DOHH2 (cell line): ENCODE measurements around the gene SPRR4.

Experiments
- H3F3A ChIP-seq: fragments of 200-600 bp; sonication (generic), shearing (Covaris generic); 2 replicates; pipeline ENCODE4 v1.6.0; 2016; ENCODE audit warnings: antibody characterized with exemption, mild to moderate bottlenecking; ENCODE audit not compliant: control insufficient read depth, insufficient read depth
- H3K27ac ChIP-seq: fragments of 200-600 bp; sonication (generic); 2 replicates; pipeline ENCODE4 v1.5.1; 2014; ENCODE audit warnings: low read depth, mild to moderate bottlenecking, low read length, moderate library complexity
- H3K27me3 ChIP-seq: fragments of 200-600 bp; sonication (generic); 2 replicates; pipeline ENCODE4 v1.6.1; 2014; ENCODE audit warnings: mild to moderate bottlenecking, low read length, mixed read lengths; ENCODE audit not compliant: control insufficient read depth
- H3K36me3 ChIP-seq: fragments of 200-600 bp; sonication (generic); 2 replicates; pipeline ENCODE4 v1.6.1; 2014; ENCODE audit warnings: mild to moderate bottlenecking, low read length, moderate library complexity, mixed read lengths; ENCODE audit not compliant: control insufficient read depth
- H3K4me1 ChIP-seq: fragments of 200-600 bp; sonication (generic); 2 replicates; pipeline ENCODE4 v1.6.1; 2014; ENCODE audit warnings: mild to moderate bottlenecking, low read length, mixed read lengths; ENCODE audit not compliant: control insufficient read depth
- H3K4me2 ChIP-seq: fragments of 200-600 bp; sonication (generic); 2 replicates; pipeline ENCODE4 v1.6.0; 2014; ENCODE audit warnings: mild to moderate bottlenecking, low read length, moderate library complexity
- H3K4me3 ChIP-seq: fragments of 200-600 bp; sonication (generic); 2 replicates; pipeline ENCODE4 v1.5.1; 2014; ENCODE audit warnings: mild to moderate bottlenecking, low read length, mixed read lengths
- H3K79me2 ChIP-seq: fragments of 200-600 bp; sonication (generic); 2 replicates; pipeline ENCODE4 v1.6.1; 2014; ENCODE audit warnings: mild to moderate bottlenecking, low read length, mixed read lengths; ENCODE audit not compliant: control insufficient read depth
- H3K9me2 ChIP-seq: fragments of 200-600 bp; sonication (generic); replicated peaks from 2 replicates; pipeline ENCODE4 v1.6.1; 2014; ENCODE audit warnings: mild to moderate bottlenecking, low read length, mixed read lengths; ENCODE audit not compliant: control insufficient read depth
- H3K9me3 ChIP-seq: fragments of 200-600 bp; sonication (generic); 2 replicates; pipeline ENCODE4 v1.6.1; 2014; ENCODE audit warnings: antibody characterized with exemption, low read length, mixed read lengths; ENCODE audit not compliant: control insufficient read depth, insufficient read depth
- H4K20me1 ChIP-seq: fragments of 200-600 bp; sonication (generic); 2 replicates; pipeline ENCODE4 v1.6.0; 2014; ENCODE audit warnings: low read depth, mild to moderate bottlenecking, antibody characterized with exemption, low read length, moderate library complexity; ENCODE audit not compliant: control insufficient read depth, insufficient read depth
- EZH2phosphoT487 ChIP-seq: fragments of 200-600 bp; sonication (generic); IDR thresholded peaks from 2 replicates; pipeline ENCODE4 v1.6.1; 2017; ENCODE audit warnings: borderline replicate concordance, mild to moderate bottlenecking, antibody characterized with exemption, low read length, moderate library complexity, mixed read lengths
- TF ChIP-seq, protein P1 (sequence below): fragments of 200-600 bp; sonication (generic); IDR thresholded peaks from one replicate; pipeline ENCODE4 v1.5.1; 2014; ENCODE audit warnings: antibody characterized with exemption, mild to moderate bottlenecking, low read depth, low read length; ENCODE audit not compliant: poor library complexity, severe bottlenecking

Gene SPRR4, protein sequence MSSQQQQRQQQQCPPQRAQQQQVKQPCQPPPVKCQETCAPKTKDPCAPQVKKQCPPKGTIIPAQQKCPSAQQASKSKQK

DNA sequence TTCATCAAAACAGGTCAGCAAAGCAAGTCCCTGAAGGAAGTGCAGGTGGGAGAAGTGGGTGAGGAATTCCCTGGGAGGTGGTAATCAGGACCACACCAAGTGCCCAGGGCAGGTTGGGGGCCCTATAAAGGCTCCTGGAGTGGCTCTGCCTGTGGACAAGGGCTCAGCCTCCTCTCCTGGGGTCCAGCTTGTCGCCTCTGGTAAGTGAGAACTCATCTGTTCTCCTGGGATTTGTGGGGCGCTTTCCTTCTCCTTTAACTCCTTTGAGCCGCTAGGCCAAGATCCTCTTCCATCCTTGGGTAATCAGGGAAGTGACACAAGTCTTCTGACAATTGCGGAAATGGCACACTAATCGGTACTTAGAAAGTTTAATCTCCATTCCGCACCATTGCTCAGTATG is at the start of gene SPRR4:
SPRR4 (plus strand) TSS at position 154 of the 400 bp plus-strand sequence. CDS start 1,243 bp downstream, outside the sequence.
- Histone ChIP-seq H3K9me3 (no peaks in the 10 kb centered on the region), H3K36me3 (no peaks in the 10 kb centered on the region), H3K9me2 (no peaks in the 10 kb centered on the region), H3K79me2 (no peaks in the 10 kb centered on the region), H3F3A (no peaks in the 10 kb centered on the region), H4K20me1 (no peaks in the 10 kb centered on the region), H3K27ac (no peak within 1 kb of the TSS), H3K4me2 (no peak within 1 kb of the TSS), H3K4me1 (no peaks in the 10 kb centered on the region), H3K4me3 (no peak within 1 kb of the TSS), H3K27me3 (peaks cover 9% of the 10 kb centered on the region; the same call in 1 of the 2 replicates)
- TF ChIP-seq, protein P1, sequence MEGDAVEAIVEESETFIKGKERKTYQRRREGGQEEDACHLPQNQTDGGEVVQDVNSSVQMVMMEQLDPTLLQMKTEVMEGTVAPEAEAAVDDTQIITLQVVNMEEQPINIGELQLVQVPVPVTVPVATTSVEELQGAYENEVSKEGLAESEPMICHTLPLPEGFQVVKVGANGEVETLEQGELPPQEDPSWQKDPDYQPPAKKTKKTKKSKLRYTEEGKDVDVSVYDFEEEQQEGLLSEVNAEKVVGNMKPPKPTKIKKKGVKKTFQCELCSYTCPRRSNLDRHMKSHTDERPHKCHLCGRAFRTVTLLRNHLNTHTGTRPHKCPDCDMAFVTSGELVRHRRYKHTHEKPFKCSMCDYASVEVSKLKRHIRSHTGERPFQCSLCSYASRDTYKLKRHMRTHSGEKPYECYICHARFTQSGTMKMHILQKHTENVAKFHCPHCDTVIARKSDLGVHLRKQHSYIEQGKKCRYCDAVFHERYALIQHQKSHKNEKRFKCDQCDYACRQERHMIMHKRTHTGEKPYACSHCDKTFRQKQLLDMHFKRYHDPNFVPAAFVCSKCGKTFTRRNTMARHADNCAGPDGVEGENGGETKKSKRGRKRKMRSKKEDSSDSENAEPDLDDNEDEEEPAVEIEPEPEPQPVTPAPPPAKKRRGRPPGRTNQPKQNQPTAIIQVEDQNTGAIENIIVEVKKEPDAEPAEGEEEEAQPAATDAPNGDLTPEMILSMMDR, result no peak
- no peak for TF ChIP-seq EZH2phosphoT487

DNA sequence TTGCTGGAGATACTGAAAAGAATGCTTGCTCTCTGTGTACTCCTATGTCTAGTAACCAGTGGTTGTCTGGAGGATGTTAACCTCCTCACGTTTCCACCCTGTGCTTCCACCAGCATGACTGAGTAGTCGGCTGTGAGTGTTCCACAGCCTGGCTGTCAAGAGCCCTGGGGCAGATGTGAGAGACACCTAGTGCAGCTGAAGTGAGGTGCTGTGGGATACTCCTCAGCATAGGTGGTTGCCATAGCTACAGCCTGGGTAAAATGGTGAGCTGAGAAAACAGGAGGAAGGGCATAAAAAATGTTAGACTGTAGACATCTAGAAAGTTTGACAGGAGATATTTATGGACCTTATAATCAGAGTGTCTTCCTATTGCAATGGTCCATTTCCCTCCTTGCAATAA is 46.3 kb upstream of the SPRR4 start:
- Histone ChIP-seq H3K9me3 (no peaks in the 10 kb centered on the region), H3K36me3 (no peaks in the 10 kb centered on the region), H3F3A (no peaks in the 10 kb centered on the region), H3K4me3 (no peak overlapping the region), H3K79me2 (no peaks in the 10 kb centered on the region), H3K9me2 (no peaks in the 10 kb centered on the region), H3K27ac (no peak overlapping the region), H4K20me1 (no peaks in the 10 kb centered on the region), H3K4me2 (no peak overlapping the region), H3K4me1 (no peaks in the 10 kb centered on the region), H3K27me3 (no peaks in the 10 kb centered on the region)
- TF ChIP-seq EZH2phosphoT487, result no peak
- TF ChIP-seq, protein P1, result no peak

DNA sequence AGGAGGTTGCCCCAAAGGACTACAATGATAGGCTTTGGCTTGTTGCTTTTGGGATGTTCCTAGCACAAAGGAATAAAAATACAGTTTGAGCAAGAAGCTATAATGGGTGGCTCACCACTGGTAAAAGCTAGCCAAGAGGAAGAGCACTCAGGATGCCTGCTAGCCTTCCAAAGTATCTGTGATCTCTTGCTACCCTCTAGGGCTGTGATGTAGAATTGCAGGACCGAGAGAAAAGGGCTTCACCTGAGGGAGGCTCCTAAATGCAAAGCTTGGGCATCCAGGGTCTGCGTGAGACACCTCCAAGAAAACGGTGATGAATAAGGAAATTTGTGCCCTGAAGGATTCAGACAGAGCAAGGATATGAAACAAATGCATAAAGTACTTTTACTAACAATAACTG is 44.4 kb upstream of the SPRR4 start:
- no peaks in the 10 kb centered on the region for H3K27me3 ChIP-seq
- no peak overlapping the region for H3K4me2 ChIP-seq
- H3K9me3 ChIP-seq, result no peaks in the 10 kb centered on the region
- H3K4me1 ChIP-seq, result no peaks in the 10 kb centered on the region
- H3F3A ChIP-seq, result no peaks in the 10 kb centered on the region
- H3K36me3 ChIP-seq, result no peaks in the 10 kb centered on the region
- H3K27ac ChIP-seq, result no peak overlapping the region
- no peak overlapping the region for H3K4me3 ChIP-seq
- H3K79me2 ChIP-seq, result no peaks in the 10 kb centered on the region
- no peaks in the 10 kb centered on the region for H4K20me1 ChIP-seq
- TF ChIP-seq EZH2phosphoT487, result no peak
- TF ChIP-seq, protein P1, result peak; percentile 24
- H3K9me2 ChIP-seq, result no peaks in the 10 kb centered on the region

DNA sequence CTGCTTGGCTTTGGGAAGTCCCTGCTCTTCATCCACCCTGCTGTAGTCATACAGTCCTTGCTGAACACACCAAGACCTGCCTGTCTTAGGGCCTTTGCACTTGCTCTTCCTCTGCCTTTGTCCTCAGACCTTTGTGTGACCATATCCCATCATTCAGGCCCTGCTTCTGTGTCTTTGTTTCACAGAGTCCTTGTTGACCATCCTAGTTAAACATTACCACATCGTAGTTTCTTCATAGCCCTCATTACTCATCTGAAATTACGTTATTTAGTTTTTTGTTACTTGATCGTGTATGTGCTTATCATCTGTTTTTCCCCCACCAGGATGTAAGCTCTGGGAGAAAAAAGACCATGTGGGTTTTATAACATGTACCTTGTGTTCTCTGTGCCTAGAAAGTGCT is 41.8 kb upstream of the SPRR4 start:
- no peak for TF ChIP-seq EZH2phosphoT487
- TF ChIP-seq, protein P1, result no peak
- Histone ChIP-seq H3K9me2 (no peaks in the 10 kb centered on the region), H4K20me1 (no peaks in the 10 kb centered on the region), H3K9me3 (no peaks in the 10 kb centered on the region), H3K36me3 (no peaks in the 10 kb centered on the region), H3K4me3 (no peak overlapping the region), H3K27ac (no peak overlapping the region), H3F3A (no peaks in the 10 kb centered on the region), H3K4me2 (no peak overlapping the region), H3K4me1 (no peaks in the 10 kb centered on the region), H3K27me3 (no peaks in the 10 kb centered on the region), H3K79me2 (no peaks in the 10 kb centered on the region)
